IMR-90 (cell line): Measurements from ENCODE around the gene PYGB. TPM values are rescaled to one million over a fixed set of nuclear protein-coding genes. Genes with fewer than 3 reads are reported as not detected.

ENCODE experiments used
- ATAC-seq: fragments of 200-7000 bp; cut with Tn5 transposase; 2 replicates; pipeline ENCODE4 v1.9.1; 2020; ENCODE audit warnings: low read depth, mild to moderate bottlenecking, moderate library complexity
- BruUV-seq: library from RNA; stranded (reverse); fragments of 400-500 nt; replicated peaks from 2 replicates; lab custom pipeline; 2021; lab: Mats Ljungman, UMichigan
- CTCF ChIA-PET: fragments of 300-600 bp; formaldehyde crosslinking; extraction: SDS; loops from one replicate; lab custom pipeline; 2021; ENCODE audit warnings: antibody characterized with exemption; lab: Yijun Ruan, JAX
- POLR2A ChIA-PET: fragments of 300-600 bp; sonication (Branson Sonifier 250); formaldehyde crosslinking; loops from one replicate; lab custom pipeline; 2022; ENCODE audit warnings: antibody characterized with exemption; ENCODE audit not compliant: unreplicated experiment; lab: Charles Lee
- DNase-seq: peaks from one replicate; pipeline ENCODE4 v3.0.0; 2013
- H2AFZ ChIP-seq: replicated peaks from 2 replicates; pipeline ENCODE3; 2013; ENCODE audit warnings: low read length, mild to moderate bottlenecking; ENCODE audit not compliant: poor library complexity
- H2AK5ac ChIP-seq: 2 replicates; pipeline ENCODE4 v1.6.1; 2013; ENCODE audit warnings: low read depth, low read length, inconsistent platforms
- H2AK9ac ChIP-seq: replicated peaks from 2 replicates; pipeline ENCODE3; 2013; ENCODE audit warnings: mild to moderate bottlenecking, low read depth, low read length, moderate library complexity; ENCODE audit not compliant: poor library complexity
- H2BK120ac ChIP-seq: 2 replicates; pipeline ENCODE4 v1.6.1; 2013; ENCODE audit warnings: low read depth, low read length, inconsistent platforms
- H2BK15ac ChIP-seq: 3 replicates; pipeline ENCODE4 v1.6.1; 2013; ENCODE audit warnings: low read depth, low read length, inconsistent platforms
- H2BK20ac ChIP-seq: 2 replicates; pipeline ENCODE4 v1.6.1; 2013; ENCODE audit warnings: low read depth, mild to moderate bottlenecking, inconsistent platforms, low read length, moderate library complexity
- H2BK5ac ChIP-seq: 2 replicates; pipeline ENCODE4 v1.6.1; 2013; ENCODE audit warnings: mild to moderate bottlenecking, low read depth, low read length, inconsistent platforms; ENCODE audit not compliant: poor library complexity, severe bottlenecking
- H3K14ac ChIP-seq: replicated peaks from 2 replicates; pipeline ENCODE4 v1.6.1; 2013; ENCODE audit warnings: low read depth, low read length, inconsistent platforms
- H3K18ac ChIP-seq: 2 replicates; pipeline ENCODE4 v1.6.1; 2013; ENCODE audit warnings: low read depth, low read length, control low read depth
- H3K23ac ChIP-seq: 2 replicates; pipeline ENCODE4 v1.6.1; 2013; ENCODE audit warnings: low read depth, low read length, inconsistent platforms
- H3K27ac ChIP-seq: 2 replicates; pipeline ENCODE4 v1.5.1; 2013; ENCODE audit warnings: mild to moderate bottlenecking, control low read depth, low read length; ENCODE audit not compliant: insufficient read depth
- H3K27me3 ChIP-seq: 2 replicates; pipeline ENCODE4 v1.6.1; 2013; ENCODE audit warnings: low read length; ENCODE audit not compliant: control insufficient read depth, insufficient read depth
- H3K36me3 ChIP-seq: 2 replicates; pipeline ENCODE4 v1.6.1; 2013; ENCODE audit warnings: low read length, mixed read lengths; ENCODE audit not compliant: control insufficient read depth, insufficient read depth
- H3K4ac ChIP-seq: 2 replicates; pipeline ENCODE4 v1.6.1; 2013; ENCODE audit warnings: low read depth, low read length, inconsistent platforms
- H3K4me1 ChIP-seq: 2 replicates; pipeline ENCODE4 v1.6.1; 2013; ENCODE audit warnings: low read length, mixed read lengths; ENCODE audit not compliant: control insufficient read depth, insufficient read depth
- H3K4me2 ChIP-seq: 2 replicates; pipeline ENCODE4 v1.6.1; 2013; ENCODE audit warnings: low read depth, mild to moderate bottlenecking, control low read depth, low read length, moderate library complexity
- H3K4me3 ChIP-seq: 2 replicates; pipeline ENCODE4 v1.5.1; 2013; ENCODE audit warnings: low read depth, mild to moderate bottlenecking, control low read depth, low read length, moderate library complexity; ENCODE audit not compliant: insufficient read depth
- H3K56ac ChIP-seq: 2 replicates; pipeline ENCODE4 v1.6.1; 2013; ENCODE audit warnings: low read length, inconsistent platforms; ENCODE audit not compliant: insufficient read depth; ENCODE audit errors: extremely low read depth
- H3K79me1 ChIP-seq, 2 experiments: 2 replicates each; pipeline ENCODE4 v1.6.1; 2013; ENCODE audit warnings: low read length in 2 of 2, inconsistent platforms in 1 of 2, low read depth in 1 of 2
- H3K9ac ChIP-seq: 2 replicates; pipeline ENCODE4 v1.6.1; 2013; ENCODE audit warnings: low read depth, low read length, control low read depth
- H3K9me1 ChIP-seq: 2 replicates; pipeline ENCODE4 v1.6.1; 2013; ENCODE audit warnings: low read length, inconsistent platforms; ENCODE audit not compliant: insufficient read depth
- H3K9me3 ChIP-seq: 2 replicates; pipeline ENCODE4 v1.6.1; 2013; ENCODE audit warnings: low read length; ENCODE audit not compliant: control insufficient read depth, insufficient read depth
- H4K20me1 ChIP-seq: 2 replicates; pipeline ENCODE4 v1.6.1; 2013; ENCODE audit warnings: low read length, inconsistent platforms; ENCODE audit not compliant: insufficient read depth
- H4K5ac ChIP-seq: 2 replicates; pipeline ENCODE4 v1.6.1; 2013; ENCODE audit warnings: mild to moderate bottlenecking, low read depth, low read length, control low read depth
- H4K8ac ChIP-seq, 2 experiments: 2 replicates each; pipeline ENCODE4 v1.6.1; 2013; ENCODE audit warnings: low read depth in 2 of 2, low read length in 2 of 2, control low read depth in 1 of 2, inconsistent platforms in 1 of 2
- H4K91ac ChIP-seq: 2 replicates; pipeline ENCODE4 v1.6.1; 2013; ENCODE audit warnings: low read depth, low read length, inconsistent platforms; ENCODE audit not compliant: insufficient read depth
- BHLHE40 ChIP-seq: fragments of 150-350 bp; IDR thresholded peaks from 2 replicates; pipeline ENCODE4 v1.6.1; 2016; ENCODE audit warnings: mild to moderate bottlenecking, low read depth, low read length
- CEBPB ChIP-seq: IDR thresholded peaks from 2 replicates; pipeline ENCODE4 v1.6.1; 2012; ENCODE audit warnings: low read depth, low read length, improper control_type of control experiment
- CHD1 ChIP-seq: IDR thresholded peaks from 2 replicates; pipeline ENCODE4 v1.6.1; 2012; ENCODE audit warnings: low read depth, low read length, improper control_type of control experiment
- ELK1 ChIP-seq: fragments of 150-350 bp; IDR thresholded peaks from 2 replicates; pipeline ENCODE4 v1.6.1; 2016; ENCODE audit warnings: low read depth, mild to moderate bottlenecking, low read length, moderate library complexity, borderline replicate concordance
- FOS ChIP-seq: fragments of 150-350 bp; IDR thresholded peaks from 2 replicates; pipeline ENCODE4 v1.6.1; 2016; ENCODE audit warnings: low read depth, low read length
- MAFK ChIP-seq: IDR thresholded peaks from 2 replicates; pipeline ENCODE4 v1.6.1; 2012; ENCODE audit warnings: low read depth, low read length, improper control_type of control experiment
- MAZ ChIP-seq: IDR thresholded peaks from 2 replicates; pipeline ENCODE4 v1.6.1; 2012; ENCODE audit warnings: low read depth, mild to moderate bottlenecking, low read length, improper control_type of control experiment, moderate library complexity, borderline replicate concordance
- MXI1 ChIP-seq: IDR thresholded peaks from 2 replicates; pipeline ENCODE4 v1.6.1; 2012; ENCODE audit warnings: low read depth, mild to moderate bottlenecking, low read length, moderate library complexity, borderline replicate concordance
- NFE2L2 ChIP-seq: fragments of 150-350 bp; IDR thresholded peaks from 2 replicates; pipeline ENCODE4 v1.6.1; 2016; ENCODE audit warnings: low read depth, mild to moderate bottlenecking, low read length
- POLR2A ChIP-seq: IDR thresholded peaks from 2 replicates; pipeline ENCODE4 v1.6.1; 2012; ENCODE audit warnings: mild to moderate bottlenecking, low read depth, low read length
- RAD21 ChIP-seq: IDR thresholded peaks from 2 replicates; pipeline ENCODE4 v1.6.1; 2012; ENCODE audit warnings: low read length, improper control_type of control experiment
- RCOR1 ChIP-seq: IDR thresholded peaks from 2 replicates; pipeline ENCODE4 v1.6.1; 2012; ENCODE audit warnings: mild to moderate bottlenecking, low read length, improper control_type of control experiment; ENCODE audit not compliant: insufficient replicate concordance
- RFX5 ChIP-seq: IDR thresholded peaks from 2 replicates; pipeline ENCODE4 v1.8.0; 2012; ENCODE audit warnings: low read depth, mild to moderate bottlenecking, low read length, moderate library complexity
- SMC3 ChIP-seq: fragments of 150-350 bp; IDR thresholded peaks from 2 replicates; pipeline ENCODE4 v1.6.1; 2016; ENCODE audit warnings: low read depth, mild to moderate bottlenecking, antibody characterized with exemption, low read length, moderate library complexity
- WGBS, 2 experiments: methylation state at CpG; one replicate each; pipeline versions ENCODE4 v1.1.5 to v1.1.7; 2013; ENCODE audit warnings: missing lambda C conversion rate in 2 of 2; ENCODE audit not compliant: insufficient read length in 1 of 2; ENCODE audit errors: extremely low coverage in 2 of 2; 5-methylcytosine and 5-hydroxymethylcytosine counted together
- dilution Hi-C: fragments of 300-500 bp; cut with HindIII; formaldehyde crosslinking; loops from one replicate; pipeline ENCODE4 v1.14.3; 2018; ENCODE audit warnings: low sequenced_read_pairs; ENCODE audit not compliant: unreplicated experiment
- in situ Hi-C: fragments of 300-500 bp; cut with MboI; formaldehyde crosslinking; loops from 3 replicates; pipeline ENCODE4 v1.14.3; 2019; ENCODE audit warnings: low sequenced_read_pairs, inconsistent platforms, mixed read lengths
- intact Hi-C: fragments of 100-400 bp; cut with micrococcal nuclease; formaldehyde crosslinking; loops from 2 replicates; pipeline ENCODE4 v1.10.0; 2022
- polyA plus RNA-seq, 3 experiments: library from polyadenylated mRNA; depleted of rRNA; stranded (reverse); fragments of >200 nt; gene quantifications; 2 replicates each; pipeline ENCODE4 v1.2.3, GENCODE V29; 2012; ENCODE audit warnings: low replicate concordance in 1 of 3
- total RNA-seq: library from RNA; depleted of rRNA; stranded (reverse); fragments of >200 nt; gene quantifications from 2 replicates; pipeline ENCODE4 v1.2.3, GENCODE V29; 2012
- TF ChIP-seq, protein P1 (sequence below): fragments of 150-350 bp; IDR thresholded peaks from 2 replicates; pipeline ENCODE4 v1.6.1; 2017; ENCODE audit warnings: mild to moderate bottlenecking, antibody characterized with exemption, low read length, low read depth

The PYGB gene
- total and polyA plus RNA-seq, 2 of the 4 experiments (the other 2 are of a cell fraction): 72.4 to 83.1 TPM

DNA sequence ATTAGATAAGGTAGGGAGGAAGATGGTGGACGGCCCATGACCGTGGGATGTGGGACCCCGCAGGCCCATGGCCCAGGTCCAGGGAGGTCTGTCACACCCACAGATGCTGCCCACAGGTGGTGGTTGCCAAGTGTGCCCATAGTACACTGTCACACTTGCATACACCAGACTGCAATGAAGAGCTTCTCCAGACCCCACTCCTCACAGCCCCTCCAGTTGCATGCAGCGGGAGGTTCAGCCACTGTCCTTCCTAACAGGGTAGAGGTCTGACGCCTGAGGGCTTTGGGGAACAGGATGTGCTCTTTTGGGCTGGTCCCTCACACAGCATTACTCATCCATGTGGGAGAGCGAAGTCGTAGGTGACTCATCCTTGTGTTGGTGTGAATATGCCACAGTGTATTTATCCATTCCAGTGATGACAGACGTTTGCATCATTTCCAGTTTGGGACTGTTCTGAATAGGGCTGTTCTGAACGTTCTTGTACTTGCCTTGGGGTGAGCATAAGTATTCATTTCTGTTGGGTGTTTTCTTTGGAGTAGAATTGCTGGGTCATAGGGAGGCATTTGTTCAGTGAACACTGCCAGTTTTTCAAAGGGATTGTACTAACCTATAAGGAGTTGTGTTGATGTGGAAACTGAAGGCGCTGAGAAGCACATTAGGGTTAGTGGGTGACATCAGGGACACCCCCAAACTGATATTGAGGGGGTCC, 10.1 kb upstream of the PYGB start:
- Histone ChIP-seq H3K27me3 (no peaks in the 10 kb centered on the region), H4K20me1 (no peaks in the 10 kb centered on the region), H3K4me2 (peak overlapping the region; percentile 41), H2AK9ac (peak overlapping the region; percentile 98), H3K4ac (peak overlapping the region; percentile 99), H3K9ac (peak overlapping the region; percentile 51; the same call in 1 of the 2 replicates), H3K56ac (peak overlapping the region; percentile 98), H2BK5ac (peak overlapping the region; percentile 98), H3K79me1 (peaks cover 0 to 19% of the 10 kb centered on the region in 2 experiments; a peak in 2 of 4 replicates), H3K4me3 (no peak overlapping the region), H3K27ac (peak overlapping the region; percentile 91), H4K91ac (peak overlapping the region; percentile 100), H3K4me1 (peaks cover 21% of the 10 kb centered on the region), H2AFZ (peak overlapping the region; percentile 83), H2BK120ac (peak overlapping the region; percentile 99), H3K18ac (peak overlapping the region; percentile 77), H3K23ac (peak overlapping the region; percentile 94), H2BK20ac (peak overlapping the region; percentile 99), H4K8ac (peak overlapping the region; percentile 47 to 96), H3K14ac (peak overlapping the region; percentile 94), H2BK15ac (peak overlapping the region; percentile 98), H4K5ac (peak overlapping the region; percentile 55), H3K36me3 (no peaks in the 10 kb centered on the region), H3K9me1 (peaks cover 40% of the 10 kb centered on the region), H2AK5ac (peak overlapping the region; percentile 100), H3K9me3 (no peaks in the 10 kb centered on the region)
- WGBS, 2 experiments: 60% methylated on average over 1 of the region's 10 CpGs; no CpG with 5 or more reads in 1 of the 2 experiments
- BruUV-seq: no TSS peak
- ChIA-PET POLR2A (interaction anchor here (0.8 kb wide), 1 partner anchor 9 kb away, joined by 3 read pairs; no protein-coding TSS in a partner anchor), CTCF (no interaction called here)
- intact Hi-C loops (no loop called here), dilution Hi-C loops (no loop called here), in situ Hi-C loops (no loop called here)
- DNase-seq (peak; percentile 100), ATAC-seq (peak; percentile 93)
- no peak for TF ChIP-seq SMC3
- TF ChIP-seq MAFK: peak; percentile 59
- TF ChIP-seq FOS: peak; percentile 100
- TF ChIP-seq POLR2A: peak; percentile 75
- peak; percentile 28 for TF ChIP-seq RAD21
- peak; percentile 80 for TF ChIP-seq BHLHE40
- TF ChIP-seq RCOR1: peak; percentile 80
- no peak for TF ChIP-seq MXI1
- TF ChIP-seq ELK1: no peak
- TF ChIP-seq NFE2L2: no peak
- TF ChIP-seq CEBPB: peak; percentile 98
- TF ChIP-seq CHD1: peak; percentile 55; the same call in 1 of the 2 replicates
- no peak for TF ChIP-seq RFX5
- TF ChIP-seq MAZ: peak; percentile 68; the same call in 1 of the 2 replicates
- TF ChIP-seq, protein P1, sequence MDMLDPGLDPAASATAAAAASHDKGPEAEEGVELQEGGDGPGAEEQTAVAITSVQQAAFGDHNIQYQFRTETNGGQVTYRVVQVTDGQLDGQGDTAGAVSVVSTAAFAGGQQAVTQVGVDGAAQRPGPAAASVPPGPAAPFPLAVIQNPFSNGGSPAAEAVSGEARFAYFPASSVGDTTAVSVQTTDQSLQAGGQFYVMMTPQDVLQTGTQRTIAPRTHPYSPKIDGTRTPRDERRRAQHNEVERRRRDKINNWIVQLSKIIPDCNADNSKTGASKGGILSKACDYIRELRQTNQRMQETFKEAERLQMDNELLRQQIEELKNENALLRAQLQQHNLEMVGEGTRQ: no peak
